Measurements from ENCODE around the gene EMP1. TPM values are rescaled to one million over a fixed set of nuclear protein-coding genes. Genes with fewer than 3 reads are reported as not detected.
"Not testable (repeated sequence)": the region's sequence is repeated elsewhere in the genome, so short reads cannot be mapped to it uniquely, and the experiment has no call there.

Gene EMP1
- total RNA-seq, 1 experiment from 2014 or later = 0.63 TPM

- Mint-ChIP-seq H3K4me1 (peaks cover 24 to 32% of the 10 kb centered on the region in 2 experiments), H3K27ac (peak overlapping the region in 1 of 3 experiments; percentile 32; a peak in 1 of 7 replicates), H3K9me3 (peaks cover 5 to 9% of the 10 kb centered on the region in 2 experiments), H3K27me3 (ENCODE audit: low read depth) (peaks cover under 1% of the 10 kb centered on the region), H3K4me3 (no peak overlapping the region), H3K36me3 (ENCODE audit: insufficient read depth in 1 of 3, low read depth in 3 of 3) (peaks cover 5 to 7% (median 6%) of the 10 kb centered on the region in 3 experiments)
- Histone ChIP-seq H3K4me1 (ENCODE audit: insufficient read depth, low read length) (peaks cover 10% of the 10 kb centered on the region; the same call in 1 of the 2 replicates), H2AFZ (ENCODE audit: low read length) (no peak overlapping the region), H3K23me2 (ENCODE audit: insufficient read length, low read depth, low read length, poor library complexity, severe bottlenecking) (peaks cover 4% of the 10 kb centered on the region), H3K9me3 (ENCODE audit: control insufficient read depth, low read depth, low read length) (no peaks in the 10 kb centered on the region), H3T11ph (ENCODE audit: low read length) (no peak overlapping the region), H2BK20ac (ENCODE audit: low read depth, low read length, poor library complexity, severe bottlenecking) (no peak overlapping the region), H3K9ac (ENCODE audit: extremely low read depth, insufficient read length, low read length) (no peak overlapping the region), H3K14ac (ENCODE audit: insufficient read depth, low read length) (no peak overlapping the region), H3K79me1 (ENCODE audit: insufficient read depth, low read depth, low read length, poor library complexity, severe bottlenecking) (no peaks in the 10 kb centered on the region), H2BK5ac (ENCODE audit: insufficient read length, low read length) (no peak overlapping the region), H4K5ac (ENCODE audit: insufficient read length, low read depth, low read length) (no peak overlapping the region), H3K56ac (ENCODE audit: insufficient read length, low read depth, low read length) (no peak overlapping the region), H3K23ac (ENCODE audit: insufficient read length, low read depth, low read length) (no peak overlapping the region), H3K79me2 (ENCODE audit: insufficient read depth, low read length) (no peaks in the 10 kb centered on the region), H3K4me2 (ENCODE audit: insufficient read depth, insufficient read length, low read length) (no peak overlapping the region), H3K4ac (ENCODE audit: low read depth, low read length) (no peak overlapping the region), H4K91ac (ENCODE audit: insufficient read length, low read depth, low read length) (no peak overlapping the region), H3K18ac (ENCODE audit: insufficient read length, low read depth, low read length) (no peak overlapping the region), H4K8ac (replicated peaks; ENCODE audit: insufficient read length, low read depth, low read length) (no peak overlapping the region), H3K27ac (ENCODE audit: insufficient read length, low read depth, low read length) (no peak overlapping the region), H2BK12ac (ENCODE audit: insufficient read length, low read depth, low read length) (no peak overlapping the region), H4K20me1 (ENCODE audit: control insufficient read depth, insufficient read depth, insufficient read length) (no peaks in the 10 kb centered on the region), H2BK120ac (ENCODE audit: low read depth, low read length, poor library complexity, severe bottlenecking) (no peak overlapping the region), H2BK15ac (ENCODE audit: low read depth, low read length) (no peak overlapping the region), H3K27me3 (ENCODE audit: insufficient read depth, low read length) (no peaks in the 10 kb centered on the region), H2AK5ac (ENCODE audit: insufficient read length, low read length) (no peak overlapping the region)
- no peak for TF ChIP-seq CTCF (conservative IDR thresholded peaks at IDR 0.05)
- no CpG with 5 or more reads among the region's 3 CpGs for WGBS (ENCODE audit: extremely low coverage, insufficient read length, low lambda C conversion rate)
- DNase-seq = no peak
These were observed 62.2 kb downstream of the EMP1 start for GRCh38 chr12:13258717-13259119.

- H3K9ac ChIP-seq (ENCODE audit: extremely low read depth, insufficient read length, low read length); H3K79me2 ChIP-seq (ENCODE audit: insufficient read depth, low read length); H3K56ac ChIP-seq (ENCODE audit: insufficient read length, low read depth, low read length); H3K27me3 Mint-ChIP-seq (ENCODE audit: low read depth); H3K27ac ChIP-seq (ENCODE audit: insufficient read length, low read depth, low read length); H2BK5ac ChIP-seq (ENCODE audit: insufficient read length, low read length); H3K27me3 ChIP-seq (ENCODE audit: insufficient read depth, low read length); H3K18ac ChIP-seq (ENCODE audit: insufficient read length, low read depth, low read length); H3K79me1 ChIP-seq (ENCODE audit: insufficient read depth, low read depth, low read length, poor library complexity, severe bottlenecking); DNase-seq; H3K14ac ChIP-seq (ENCODE audit: insufficient read depth, low read length); H2AFZ ChIP-seq (ENCODE audit: low read length); H3K23me2 ChIP-seq (ENCODE audit: insufficient read length, low read depth, low read length, poor library complexity, severe bottlenecking); H4K5ac ChIP-seq (ENCODE audit: insufficient read length, low read depth, low read length); H2BK15ac ChIP-seq (ENCODE audit: low read depth, low read length); H4K8ac ChIP-seq (replicated peaks; ENCODE audit: insufficient read length, low read depth, low read length); H3K4me1 ChIP-seq (ENCODE audit: insufficient read depth, low read length); H3K4me2 ChIP-seq (ENCODE audit: insufficient read depth, insufficient read length, low read length); H3K9me3 ChIP-seq (ENCODE audit: control insufficient read depth, low read depth, low read length); H2BK20ac ChIP-seq (ENCODE audit: low read depth, low read length, poor library complexity, severe bottlenecking); H4K20me1 ChIP-seq (ENCODE audit: control insufficient read depth, insufficient read depth, insufficient read length); H3K23ac ChIP-seq (ENCODE audit: insufficient read length, low read depth, low read length); H3K27ac Mint-ChIP-seq; H3K4ac ChIP-seq (ENCODE audit: low read depth, low read length); H2BK12ac ChIP-seq (ENCODE audit: insufficient read length, low read depth, low read length); H2AK5ac ChIP-seq (ENCODE audit: insufficient read length, low read length); H4K91ac ChIP-seq (ENCODE audit: insufficient read length, low read depth, low read length); H2BK120ac ChIP-seq (ENCODE audit: low read depth, low read length, poor library complexity, severe bottlenecking); H3T11ph ChIP-seq (ENCODE audit: low read length): not testable (repeated sequence)
- no CpG with 5 or more reads among the region's 7 CpGs for WGBS (ENCODE audit: extremely low coverage, insufficient read length, low lambda C conversion rate)
- Mint-ChIP-seq H3K36me3 (ENCODE audit: insufficient read depth in 1 of 3, low read depth in 3 of 3) (peaks cover 8 to 14% (median 13%) of the 10 kb centered on the region in 3 experiments), H3K4me1 (peaks cover 15 to 26% of the 10 kb centered on the region in 2 experiments), H3K9me3 (peaks cover 14 to 18% of the 10 kb centered on the region in 2 experiments), H3K4me3 (peak overlapping the region in 1 of 2 experiments; percentile 16; a peak in 1 of 5 replicates)
These were observed 63.1 kb downstream of the EMP1 start for GRCh38 chr12:13259625-13260024.

All from H9 (cell line).